Nephron (organoid): ENCODE measurements around the gene CNTNAP2.
A peak's percentile ranks its signal among the peaks of the same experiment; 100 is the strongest.
"Not testable (repeated sequence)": the region's sequence is repeated elsewhere in the genome, so short reads cannot be mapped to it uniquely, and the experiment has no call there.

Experiments
- H3K27ac Mint-ChIP-seq, 3 experiments: 2 replicates each; pipeline ENCODE4 v1.8.0; 2020; ENCODE audit warnings: mixed read lengths in 3 of 3, mild to moderate bottlenecking in 2 of 3, moderate library complexity in 1 of 3
- H3K27me3 Mint-ChIP-seq: 2 replicates; pipeline ENCODE4 v1.8.0; 2021; ENCODE audit warnings: low read depth, mild to moderate bottlenecking, moderate library complexity, mixed read lengths
- H3K36me3 Mint-ChIP-seq: 2 replicates; pipeline ENCODE4 v1.8.0; 2020; ENCODE audit warnings: low read depth, mixed read lengths
- H3K4me1 Mint-ChIP-seq: 2 replicates; pipeline ENCODE4 v1.8.0; 2020; ENCODE audit warnings: mixed read lengths
- H3K4me3 Mint-ChIP-seq, 3 experiments: 2 replicates each; pipeline ENCODE4 v1.8.0; 2020; ENCODE audit warnings: mild to moderate bottlenecking in 3 of 3, mixed read lengths in 3 of 3, moderate library complexity in 2 of 3
- H3K9me3 Mint-ChIP-seq: 2 replicates; pipeline ENCODE4 v1.8.0; 2020; ENCODE audit warnings: mixed read lengths
- CTCF ChIP-seq, 3 experiments: fragments of 200-600 bp; sonication (generic); IDR thresholded peaks; one replicate each; pipeline ENCODE4 v1.5.0; 2021; ENCODE audit warnings: antibody characterized with exemption in 3 of 3; ENCODE audit not compliant: unreplicated experiment in 3 of 3

CNTNAP2 gene

GRCh38 chr7:148442933-148443332 is 2326.3 kb downstream of the CNTNAP2 start:
- H3K27ac Mint-ChIP-seq, result no peak overlapping the region
- peaks cover 3% of the 10 kb centered on the region for H3K27me3 Mint-ChIP-seq
- peaks cover 14% of the 10 kb centered on the region for H3K9me3 Mint-ChIP-seq
- H3K4me1 Mint-ChIP-seq, result peaks cover 8% of the 10 kb centered on the region
- H3K36me3 Mint-ChIP-seq, result no peaks in the 10 kb centered on the region
- no peak for TF ChIP-seq CTCF (IDR thresholded peaks at IDR 0.05; ENCODE audit: unreplicated experiment in 3 of 3)
- H3K4me3 Mint-ChIP-seq, result no peak overlapping the region

- Mint-ChIP-seq H3K4me1 (peaks cover 8% of the 10 kb centered on the region), H3K9me3 (peaks cover 14% of the 10 kb centered on the region), H3K36me3 (no peaks in the 10 kb centered on the region), H3K27ac (no peak overlapping the region), H3K27me3 (no peaks in the 10 kb centered on the region), H3K4me3 (no peak overlapping the region)
- TF ChIP-seq CTCF (IDR thresholded peaks at IDR 0.05; ENCODE audit: unreplicated experiment in 3 of 3), result no peak
Measured at GRCh38 chr7:148445260-148446044, 2328.9 kb downstream of the CNTNAP2 start.

GRCh38 chr7:148447221-148447849 is 2330.7 kb downstream of the CNTNAP2 start:
- Mint-ChIP-seq H3K36me3 (no peaks in the 10 kb centered on the region), H3K9me3 (peaks cover 11% of the 10 kb centered on the region), H3K27ac (peak overlapping the region; percentile 39 to 66 (median 64)), H3K27me3 (no peaks in the 10 kb centered on the region), H3K4me3 (no peak overlapping the region), H3K4me1 (peaks cover 8% of the 10 kb centered on the region)
- no peak for TF ChIP-seq CTCF (IDR thresholded peaks at IDR 0.05; ENCODE audit: unreplicated experiment in 3 of 3)

GRCh38 chr7:148451526-148451925 is 2334.9 kb downstream of the CNTNAP2 start:
- not testable (repeated sequence) for H3K9me3 Mint-ChIP-seq, H3K4me1 Mint-ChIP-seq, H3K36me3 Mint-ChIP-seq, H3K27me3 Mint-ChIP-seq, H3K4me3 Mint-ChIP-seq, H3K27ac Mint-ChIP-seq

- Mint-ChIP-seq H3K27me3 (peaks cover 4% of the 10 kb centered on the region), H3K9me3 (no peaks in the 10 kb centered on the region), H3K4me3 (no peak overlapping the region), H3K4me1 (no peaks in the 10 kb centered on the region), H3K36me3 (no peaks in the 10 kb centered on the region), H3K27ac (no peak overlapping the region)
- no peak for TF ChIP-seq CTCF (IDR thresholded peaks at IDR 0.05; ENCODE audit: unreplicated experiment in 3 of 3)
Measured at GRCh38 chr7:148456351-148456750, 2339.8 kb downstream of the CNTNAP2 start.

- H3K27me3 Mint-ChIP-seq, result peaks cover 4% of the 10 kb centered on the region
- no peaks in the 10 kb centered on the region for H3K4me1 Mint-ChIP-seq
- no peaks in the 10 kb centered on the region for H3K9me3 Mint-ChIP-seq
- no peaks in the 10 kb centered on the region for H3K36me3 Mint-ChIP-seq
- H3K4me3 Mint-ChIP-seq, result no peak overlapping the region
- no peak for TF ChIP-seq CTCF (IDR thresholded peaks at IDR 0.05; ENCODE audit: unreplicated experiment in 3 of 3)
- H3K27ac Mint-ChIP-seq, result no peak overlapping the region
Measured at GRCh38 chr7:148457310-148457921, 2340.8 kb downstream of the CNTNAP2 start.
